ENCODE measurements around the gene ATP1A4.
A peak's percentile ranks its signal among the peaks of the same experiment; 100 is the strongest.

The ATP1A4 gene

DNA sequence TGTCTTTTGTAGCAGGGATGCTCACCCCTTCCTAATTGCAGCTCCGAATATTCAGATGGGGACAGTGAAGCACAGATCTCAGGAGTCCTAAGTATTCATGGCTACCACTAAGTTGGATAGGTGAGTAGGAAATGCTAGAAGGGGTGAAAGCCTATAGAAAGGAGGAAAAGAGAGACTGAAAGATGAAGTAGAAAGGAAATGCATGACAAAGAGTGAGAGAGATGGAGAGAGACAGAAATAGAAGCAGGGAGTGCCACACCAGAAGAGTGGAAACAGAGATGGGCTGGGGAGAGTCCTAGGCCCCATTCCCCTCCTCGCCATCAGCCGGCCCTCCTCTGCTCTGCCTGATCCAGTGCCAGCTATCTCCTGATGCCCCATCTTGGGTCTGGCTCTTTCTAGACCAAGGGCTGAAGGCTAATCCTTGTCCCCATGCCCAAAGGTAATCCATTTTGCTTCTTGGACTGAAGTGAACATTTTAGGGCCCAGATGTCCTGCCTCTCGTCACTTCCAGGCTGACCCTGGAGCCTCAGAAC lies 55.8 kb downstream of the ATP1A4 start:
- no peak for DNase-seq (ENCODE audit: low spot score)

- DNase-seq (ENCODE audit: low spot score): peak; percentile 56
Observed at GRCh38 chr1:160207771-160208556, 56.6 kb downstream of the ATP1A4 start.

- no peak for DNase-seq (ENCODE audit: low spot score)
Observed at GRCh38 chr1:160208557-160209320, 57.3 kb downstream of the ATP1A4 start.

- no peak for DNase-seq (ENCODE audit: low spot score)
Observed at GRCh38 chr1:160209321-160210046, 58.1 kb downstream of the ATP1A4 start.

DNA sequence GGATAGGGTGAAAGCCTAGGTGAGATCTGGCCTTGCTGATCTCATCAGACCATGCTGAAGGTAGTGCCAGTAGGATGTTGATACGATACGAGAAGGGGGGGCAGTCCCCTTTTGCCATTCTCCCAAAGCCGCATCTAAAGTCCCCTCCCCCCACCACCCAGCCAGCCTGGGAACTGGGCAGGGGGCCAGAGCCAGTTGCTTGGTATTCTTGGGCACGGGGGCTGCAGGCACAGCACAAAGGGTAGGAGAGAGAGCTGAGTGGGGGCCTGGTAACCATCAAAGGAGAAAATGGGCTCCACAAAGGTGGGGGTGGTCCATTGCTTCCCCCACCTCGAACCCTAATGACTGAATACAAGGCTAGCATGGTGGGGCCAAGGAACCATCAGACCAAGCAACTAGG lies 59.2 kb downstream of the ATP1A4 start:
- DNase-seq (ENCODE audit: low spot score): no peak

DNA sequence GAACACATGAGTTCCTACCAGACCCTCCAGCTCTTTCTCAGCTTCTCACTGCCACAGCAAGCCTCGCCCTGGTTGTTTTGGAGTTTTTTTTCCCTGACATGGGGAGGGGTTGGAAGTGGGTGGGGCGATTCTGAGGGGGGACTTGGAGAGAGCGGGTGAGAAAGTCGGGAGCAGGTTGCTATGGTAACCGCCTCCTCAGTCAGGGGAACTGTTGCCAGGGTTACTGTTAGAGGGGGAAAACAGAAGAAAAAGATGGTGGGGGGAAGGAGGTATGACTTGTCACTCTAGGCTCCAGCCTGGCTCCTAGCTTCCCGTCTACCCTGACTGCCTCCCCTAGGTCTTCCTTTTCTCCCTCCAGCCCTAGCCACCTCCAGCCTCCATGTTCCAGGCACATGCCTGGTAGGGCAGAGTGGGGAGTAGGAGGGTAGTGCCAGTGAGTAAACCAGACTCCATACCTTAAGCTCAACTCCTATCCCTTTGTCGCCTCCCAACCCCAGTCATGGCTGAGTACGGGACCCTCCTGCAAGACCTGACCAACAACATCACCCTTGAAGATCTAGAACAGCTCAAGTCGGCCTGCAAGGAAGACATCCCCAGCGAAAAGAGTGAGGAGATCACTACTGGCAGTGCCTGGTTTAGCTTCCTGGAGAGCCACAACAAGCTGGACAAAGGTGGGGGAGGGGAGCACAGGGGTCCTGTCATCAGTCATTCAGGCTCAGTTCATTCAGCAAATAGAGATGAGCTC lies 59.8 kb downstream of the ATP1A4 start:
- no peak for DNase-seq (ENCODE audit: low spot score)

DNA sequence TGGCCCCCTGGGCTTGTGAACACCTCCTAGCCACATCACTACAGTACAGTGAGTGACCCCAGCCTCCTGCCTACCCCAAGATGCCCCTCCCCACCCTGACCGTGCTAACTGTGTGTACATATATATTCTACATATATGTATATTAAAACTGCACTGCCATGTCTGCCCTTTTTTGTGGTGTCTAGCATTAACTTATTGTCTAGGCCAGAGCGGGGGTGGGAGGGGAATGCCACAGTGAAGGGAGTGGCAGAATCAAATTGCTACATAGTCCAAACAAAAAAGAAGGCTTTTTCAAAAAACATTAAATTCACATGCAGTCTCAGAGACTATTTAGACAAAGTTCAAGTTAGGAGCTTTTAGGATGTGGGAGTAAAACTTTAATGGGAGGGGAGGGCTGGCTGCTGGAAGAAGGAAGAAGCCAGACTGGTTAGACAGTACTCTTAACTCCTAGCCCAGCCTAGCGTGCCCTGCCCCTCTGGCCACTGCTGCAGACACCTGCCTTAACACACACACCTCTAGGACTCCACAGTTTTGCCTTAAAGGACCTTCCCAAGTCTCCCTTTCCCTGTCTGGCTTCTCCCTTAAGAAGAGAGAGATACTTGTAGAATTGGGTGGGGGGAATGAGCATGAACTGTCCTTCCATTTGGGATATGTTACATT lies 63.2 kb downstream of the ATP1A4 start:
- DNase-seq (ENCODE audit: low spot score): no peak

GRCh38 chr1:160216301-160216700 lies 64.9 kb downstream of the ATP1A4 start:
- no peak for DNase-seq (ENCODE audit: low spot score)

DNA sequence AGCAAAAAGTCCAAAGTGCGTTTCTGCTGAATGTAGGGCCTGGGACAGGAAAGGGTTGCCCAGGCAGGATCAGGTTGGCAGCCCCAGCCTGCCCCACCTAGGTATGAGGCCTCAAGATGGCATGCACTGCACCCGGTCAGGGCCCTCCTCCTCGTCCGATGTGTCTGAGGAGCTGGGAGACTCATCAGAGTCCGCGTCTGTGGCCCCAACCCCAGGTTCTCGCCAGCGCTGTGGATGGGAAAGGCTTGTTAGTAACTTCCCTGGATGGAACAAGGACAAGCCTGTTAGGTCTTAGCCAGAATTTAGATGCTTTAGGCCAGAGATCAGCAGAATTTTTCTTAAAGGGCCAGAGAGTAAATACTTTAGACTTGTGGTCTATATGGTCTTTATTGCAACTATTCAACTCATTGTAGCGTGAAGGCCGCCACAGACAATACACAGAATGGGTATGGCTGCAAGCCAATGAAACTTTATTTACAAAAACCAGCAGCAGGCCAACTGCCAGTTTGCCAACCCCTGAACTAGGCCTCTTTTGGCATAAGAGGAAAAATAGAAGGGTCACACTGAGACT lies 66.2 kb downstream of the ATP1A4 start:
- DNase-seq (ENCODE audit: low spot score): no peak

DNA sequence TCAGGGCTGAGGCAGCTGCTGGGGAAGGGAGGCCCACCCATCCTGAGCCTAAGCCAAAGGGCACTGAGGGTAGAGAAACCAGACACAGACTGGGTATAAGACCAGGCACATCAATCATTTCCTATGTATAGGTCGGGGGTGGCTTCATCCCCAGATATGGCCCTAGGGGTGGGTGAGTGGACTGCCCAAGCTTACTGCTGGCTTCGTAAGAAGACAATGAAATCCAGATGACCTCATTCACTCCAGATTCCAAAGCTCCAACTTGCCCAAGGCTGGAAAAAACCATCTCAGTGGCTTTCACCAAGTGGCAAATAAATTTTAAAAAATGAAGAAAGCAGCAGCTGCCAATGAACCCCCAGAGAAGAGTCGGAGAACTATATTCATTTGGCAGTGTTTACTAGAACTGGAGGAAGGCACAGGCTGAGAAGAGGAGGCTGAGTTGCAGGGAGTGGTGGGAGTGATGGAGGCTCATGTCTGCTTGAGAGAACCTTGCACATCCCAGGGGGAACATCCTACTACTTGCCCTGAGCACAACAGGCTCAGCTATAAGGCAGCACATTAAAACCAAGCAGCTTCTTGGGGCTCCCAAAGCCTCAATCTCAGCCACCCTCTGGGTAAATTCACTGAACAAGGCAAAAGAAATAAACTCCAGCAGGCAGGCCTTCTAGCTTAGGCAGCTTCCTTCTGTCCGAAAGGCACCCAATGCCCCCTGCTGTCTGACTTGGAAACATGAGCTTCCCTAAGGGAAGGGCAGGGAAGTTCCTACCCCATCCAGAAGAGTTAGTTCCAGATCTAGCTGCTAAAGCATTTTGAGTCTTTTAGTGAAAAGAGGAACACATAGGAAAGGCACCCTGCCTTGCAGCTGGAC lies 67.9 kb downstream of the ATP1A4 start:
- no peak for DNase-seq (ENCODE audit: low spot score)

- no peak for DNase-seq (ENCODE audit: low spot score)
Observed at GRCh38 chr1:160220301-160220700, 68.9 kb downstream of the ATP1A4 start.

GRCh38 chr1:160221089-160221488 lies 69.7 kb downstream of the ATP1A4 start:
- DNase-seq (ENCODE audit: low spot score): no peak

DNA sequence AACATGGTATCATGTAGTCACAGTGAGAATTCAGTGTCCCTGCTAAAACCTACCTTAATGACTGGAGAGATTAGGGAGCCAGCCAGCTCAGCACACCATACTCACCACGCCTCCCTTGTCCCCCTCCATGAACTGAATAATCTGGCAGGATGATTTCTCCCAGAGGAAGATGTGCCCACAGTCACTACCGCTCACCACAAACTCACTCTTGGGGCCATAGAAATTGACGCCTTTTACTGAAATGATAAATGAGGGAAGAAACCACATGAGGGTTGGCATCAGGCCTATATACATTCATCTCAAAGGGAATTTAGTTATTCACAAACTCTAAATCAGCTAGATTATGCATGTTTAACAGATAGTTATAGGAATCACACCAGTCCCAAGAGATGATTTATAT lies 71.1 kb downstream of the ATP1A4 start:
- no peak for DNase-seq (ENCODE audit: low spot score)

DNA sequence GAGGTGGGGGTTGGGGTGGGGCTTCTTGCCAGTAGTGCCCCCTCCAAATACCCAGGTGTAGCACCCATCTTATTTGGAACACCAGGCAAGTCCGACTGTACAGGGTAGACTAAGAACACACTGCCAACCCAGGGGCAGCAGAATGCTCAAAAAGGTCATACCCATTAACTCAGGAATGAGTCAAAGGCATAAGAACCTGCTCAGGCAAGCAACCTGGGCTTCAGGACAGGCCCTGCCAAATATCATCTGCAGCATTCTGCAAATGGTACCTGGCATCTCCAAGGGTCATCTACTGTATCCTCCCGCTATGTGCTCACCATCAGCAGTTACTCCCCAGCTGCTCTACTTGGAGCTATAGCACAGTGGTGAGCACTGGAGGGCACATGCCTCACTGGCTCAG lies 73.2 kb downstream of the ATP1A4 start:
- no peak for DNase-seq (ENCODE audit: low spot score)

GRCh38 chr1:160225345-160225744 lies 73.9 kb downstream of the ATP1A4 start:
- DNase-seq (ENCODE audit: low spot score): no peak

GRCh38 chr1:160226623-160227022 lies 75.2 kb downstream of the ATP1A4 start:
- no peak for DNase-seq (ENCODE audit: low spot score)

GRCh38 chr1:160227034-160227433 lies 75.6 kb downstream of the ATP1A4 start:
- no peak for DNase-seq (ENCODE audit: low spot score)

- DNase-seq (ENCODE audit: low spot score): no peak
Observed at GRCh38 chr1:160227561-160227960, 76.2 kb downstream of the ATP1A4 start.

DNA sequence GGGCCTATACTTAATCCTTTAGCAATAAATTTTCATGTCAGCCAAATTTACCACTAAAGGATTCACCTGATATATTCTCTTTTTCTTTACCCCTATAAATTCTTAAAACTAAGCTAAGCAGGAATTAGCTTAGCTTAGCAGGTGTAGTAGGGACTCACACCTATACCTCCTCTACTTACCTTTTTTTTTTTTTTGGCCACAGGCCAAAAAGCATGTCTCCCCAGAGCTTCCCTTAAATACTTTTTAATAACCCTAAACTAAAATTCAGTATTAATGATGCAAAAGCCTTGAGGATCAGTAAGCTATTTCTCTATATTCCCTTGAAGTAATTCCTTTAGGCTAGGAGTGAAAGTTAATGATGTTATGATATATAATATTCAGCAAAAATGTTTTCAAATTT lies 77.0 kb downstream of the ATP1A4 start:
- no peak for DNase-seq (ENCODE audit: low spot score)

- no peak for DNase-seq (ENCODE audit: low spot score)
Observed at GRCh38 chr1:160232911-160233310, 81.5 kb downstream of the ATP1A4 start.

Measured in left forelimb (tissue), 1 donor.